Astrocyte of the spinal cord (primary cell): ENCODE measurements around the gene NME7.

Experiments
- DNase-seq: peaks from one replicate; pipeline ENCODE4 v3.0.0; 2011; ENCODE audit warnings: low read depth, low spot score
- H3K4me3 ChIP-seq: 2 replicates; pipeline ENCODE4 v1.5.1; 2011; ENCODE audit warnings: low read depth, mild to moderate bottlenecking, low read length, moderate library complexity
- in situ Hi-C: cut with HindIII; loops from 2 replicates; pipeline ENCODE4 v1.10.0; 2017; ENCODE audit warnings: low sequenced_read_pairs
- TF ChIP-seq, protein P1 (sequence below): IDR thresholded peaks from 2 replicates; pipeline ENCODE4 v1.5.1; 2012; ENCODE audit warnings: low read depth, mild to moderate bottlenecking, low read length, inconsistent platforms

The NME7 gene

DNA sequence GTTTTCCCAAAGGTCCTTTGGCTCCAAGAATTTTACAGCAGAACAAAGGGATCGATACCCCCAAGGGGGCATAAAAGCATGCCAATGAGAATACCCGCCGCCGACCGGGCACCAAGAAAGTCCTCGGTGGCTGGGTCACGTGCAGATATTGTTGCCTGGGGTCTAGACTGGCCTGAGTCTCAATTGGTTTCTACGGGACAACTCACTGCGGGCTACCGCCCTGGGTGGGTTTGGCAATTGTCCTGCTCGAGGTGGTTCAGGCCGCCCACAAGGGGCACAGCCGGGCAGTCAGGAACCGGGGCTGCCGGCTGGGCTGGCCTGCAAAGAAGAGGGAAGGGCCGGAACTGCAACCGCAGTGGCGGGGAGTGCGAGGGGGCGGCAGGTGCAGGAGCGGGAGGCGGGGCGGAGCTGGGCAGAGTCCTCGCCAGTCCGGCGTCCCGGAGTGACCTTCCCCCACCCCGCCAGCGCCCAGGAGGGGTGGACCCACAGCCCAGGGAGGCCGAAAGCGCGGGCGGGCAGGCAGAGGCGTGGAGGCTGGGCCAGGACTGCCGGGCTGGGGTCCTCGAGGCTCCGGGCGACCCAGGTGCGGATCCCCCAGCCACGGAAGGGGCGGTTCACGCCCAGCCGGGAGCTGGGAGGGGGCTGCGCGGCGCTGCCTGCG lies 262.0 kb downstream of the NME7 start:
- peak overlapping the region; percentile 57 for H3K4me3 ChIP-seq
- TF ChIP-seq, protein P1, sequence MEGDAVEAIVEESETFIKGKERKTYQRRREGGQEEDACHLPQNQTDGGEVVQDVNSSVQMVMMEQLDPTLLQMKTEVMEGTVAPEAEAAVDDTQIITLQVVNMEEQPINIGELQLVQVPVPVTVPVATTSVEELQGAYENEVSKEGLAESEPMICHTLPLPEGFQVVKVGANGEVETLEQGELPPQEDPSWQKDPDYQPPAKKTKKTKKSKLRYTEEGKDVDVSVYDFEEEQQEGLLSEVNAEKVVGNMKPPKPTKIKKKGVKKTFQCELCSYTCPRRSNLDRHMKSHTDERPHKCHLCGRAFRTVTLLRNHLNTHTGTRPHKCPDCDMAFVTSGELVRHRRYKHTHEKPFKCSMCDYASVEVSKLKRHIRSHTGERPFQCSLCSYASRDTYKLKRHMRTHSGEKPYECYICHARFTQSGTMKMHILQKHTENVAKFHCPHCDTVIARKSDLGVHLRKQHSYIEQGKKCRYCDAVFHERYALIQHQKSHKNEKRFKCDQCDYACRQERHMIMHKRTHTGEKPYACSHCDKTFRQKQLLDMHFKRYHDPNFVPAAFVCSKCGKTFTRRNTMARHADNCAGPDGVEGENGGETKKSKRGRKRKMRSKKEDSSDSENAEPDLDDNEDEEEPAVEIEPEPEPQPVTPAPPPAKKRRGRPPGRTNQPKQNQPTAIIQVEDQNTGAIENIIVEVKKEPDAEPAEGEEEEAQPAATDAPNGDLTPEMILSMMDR = no peak
- peak; percentile 58 for DNase-seq
- in situ Hi-C loops = no loop called here

DNA sequence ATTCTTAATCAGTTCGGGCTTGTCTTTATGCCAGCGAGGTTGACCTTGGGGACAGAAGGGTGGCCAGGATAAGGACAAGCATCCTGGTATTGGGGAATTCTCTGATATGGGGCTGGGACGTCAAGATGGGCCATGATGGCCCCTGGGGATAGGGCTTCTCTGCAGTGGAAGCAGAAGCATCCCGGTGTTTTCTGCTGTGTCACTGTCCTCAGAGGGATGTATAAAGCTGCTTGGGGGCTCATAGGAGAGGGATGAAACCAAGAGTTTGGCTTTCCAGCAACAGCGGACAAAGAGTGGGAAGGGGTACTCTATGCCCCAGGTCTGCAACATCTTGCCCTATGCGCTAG lies 262.5 kb downstream of the NME7 start:
- H3K4me3 ChIP-seq = no peak overlapping the region
- in situ Hi-C loops = no loop called here
- no peak for DNase-seq
- TF ChIP-seq, protein P1 = no peak

DNA sequence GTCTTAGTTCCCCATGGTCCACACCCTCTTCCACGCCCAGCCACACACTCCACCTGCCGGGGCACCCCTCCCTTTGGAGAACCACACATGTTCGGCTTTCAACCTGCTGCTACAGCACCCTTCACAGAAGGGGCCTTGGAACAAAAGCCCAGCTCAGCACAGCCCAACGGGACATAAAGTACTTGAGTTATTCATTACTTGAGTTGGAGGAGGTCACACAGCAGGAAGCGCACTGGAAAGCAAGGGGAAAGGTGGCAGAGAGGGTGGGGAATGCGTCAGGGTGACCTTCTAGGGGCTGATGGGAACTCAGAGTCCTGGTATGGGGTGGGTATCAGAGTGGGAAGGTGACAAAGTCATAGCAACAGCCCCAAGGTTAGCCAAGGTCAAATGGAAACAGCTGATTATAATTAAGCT lies 264.1 kb downstream of the NME7 start:
- no peak overlapping the region for H3K4me3 ChIP-seq
- TF ChIP-seq, protein P1 = no peak
- DNase-seq = no peak
- in situ Hi-C loops = no loop called here

DNA sequence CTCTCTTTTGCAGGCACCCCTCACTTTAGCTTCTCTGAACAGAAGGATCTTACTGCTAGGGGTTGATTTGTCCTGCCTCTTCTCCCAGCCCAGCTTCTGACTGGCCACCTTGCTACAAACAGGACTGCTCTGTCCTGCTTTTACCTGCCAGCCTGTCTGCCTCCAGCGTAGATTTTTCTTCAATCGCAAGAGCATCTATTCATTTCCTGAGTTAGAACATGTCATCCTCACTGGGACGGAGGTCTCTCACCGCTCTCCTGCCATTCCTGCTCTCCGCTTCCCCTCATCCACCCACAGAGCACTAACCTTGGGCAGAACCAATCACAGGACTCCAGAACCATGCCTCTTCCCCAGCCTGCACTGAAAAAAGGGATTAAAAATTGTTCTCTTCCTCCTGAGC lies 264.6 kb downstream of the NME7 start:
- H3K4me3 ChIP-seq = no peak overlapping the region
- no peak for DNase-seq
- TF ChIP-seq, protein P1 = no peak
- in situ Hi-C loops = no loop called here

DNA sequence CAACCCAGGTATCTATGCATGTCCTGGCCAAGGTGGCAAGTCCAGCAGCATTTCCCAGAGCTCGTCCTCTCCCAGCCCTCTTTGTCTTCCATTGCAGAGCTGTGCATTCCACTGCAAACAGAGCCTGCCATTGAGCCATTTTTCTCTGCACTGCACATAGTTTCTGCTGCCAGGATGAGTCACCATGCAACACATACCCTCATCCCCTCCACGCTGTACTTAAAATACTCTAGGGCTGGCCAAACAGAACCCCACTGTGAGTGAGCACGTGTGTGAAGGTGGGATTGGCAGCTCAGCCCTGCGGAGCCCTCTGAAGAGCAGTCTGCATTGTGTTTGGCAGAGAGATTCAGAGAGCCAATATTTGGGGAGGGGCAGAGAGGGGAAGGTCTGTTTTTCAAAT lies 265.0 kb downstream of the NME7 start:
- H3K4me3 ChIP-seq = no peak overlapping the region
- in situ Hi-C loops = no loop called here
- DNase-seq = peak; percentile 88
- TF ChIP-seq, protein P1 = no peak

DNA sequence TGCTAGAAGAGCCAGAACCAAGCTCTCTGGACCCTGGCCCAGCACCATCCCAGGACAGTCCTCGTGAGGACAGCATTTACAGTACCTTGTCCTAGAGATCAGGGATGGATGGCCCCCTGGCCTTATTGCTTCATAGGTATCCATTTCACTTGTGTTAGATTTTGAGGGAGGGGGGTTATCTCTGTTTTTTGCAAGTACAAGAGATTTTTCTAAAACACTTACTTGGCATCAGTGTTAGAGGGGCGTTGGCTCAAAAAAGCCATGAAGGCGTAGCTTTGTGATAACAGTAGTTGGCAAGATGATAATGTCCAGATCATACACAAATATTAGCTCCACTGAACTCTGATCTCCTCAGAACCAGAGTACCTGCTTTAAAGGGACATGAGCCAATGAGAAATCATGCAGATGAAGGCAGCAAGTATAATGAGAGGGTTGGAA lies 266.9 kb downstream of the NME7 start:
- DNase-seq = no peak

More for the DNA sequence above, 266.9 kb downstream of the NME7 start:
- in situ Hi-C loops = no loop called here
- no peak overlapping the region for H3K4me3 ChIP-seq
- TF ChIP-seq, protein P1 = no peak
